Heart right ventricle (tissue), 16 donors: ENCODE results near the gene CDHR3. TPM values are rescaled to one million over a fixed set of nuclear protein-coding genes. Genes with fewer than 3 reads are reported as not detected.

Experiments
- ATAC-seq, 8 donors: fragments of 200-7000 bp; cut with Tn5 transposase; one replicate each; pipeline ENCODE4 v1.9.1; 2020; ENCODE audit warnings: mild to moderate bottlenecking in 8 of 8, moderate library complexity in 8 of 8, moderate number of reproducible peaks in 1 of 8
- DNase-seq, 2 donors: peaks; one replicate each; pipeline ENCODE4 v3.0.0-alpha.2; 2020
- H3K27ac ChIP-seq, 10 donors: fragments of 200-600 bp; sonication (generic) in 2 of 10; one replicate each; pipeline versions ENCODE4 v1.5.0 to v1.8.0; 2020 to 2022; ENCODE audit warnings: mild to moderate bottlenecking in 3 of 10
- H3K27me3 ChIP-seq, 7 donors: fragments of 200-600 bp; one replicate each; pipeline ENCODE4 v1.8.0; 2021 to 2022; ENCODE audit warnings: mild to moderate bottlenecking in 2 of 7
- H3K36me3 ChIP-seq, 9 donors: fragments of 200-600 bp; sonication (generic) in 1 of 9; one replicate each; pipeline versions ENCODE4 v1.5.0 to v1.8.0; 2020 to 2022; ENCODE audit warnings: mild to moderate bottlenecking in 2 of 9
- H3K4me1 ChIP-seq, 9 donors: fragments of 200-600 bp; sonication (generic) in 1 of 9; one replicate each; pipeline versions ENCODE4 v1.5.0 to v1.8.0; 2020 to 2022; ENCODE audit warnings: mild to moderate bottlenecking in 4 of 9
- H3K4me3 ChIP-seq, 10 donors: fragments of 200-600 bp; sonication (generic) in 2 of 10; one replicate each; pipeline versions ENCODE4 v1.5.0 to v1.8.0; 2020 to 2022; ENCODE audit warnings: mild to moderate bottlenecking in 7 of 10, moderate library complexity in 2 of 10
- H3K9me3 ChIP-seq, 11 donors: fragments of 200-600 bp in 10 of 11; sonication (generic) in 2 of 11; one replicate each; pipeline versions ENCODE4 v1.5.0 to v1.8.0; 2013 to 2022; ENCODE audit warnings: mild to moderate bottlenecking in 2 of 11, control low read depth in 1 of 11, moderate library complexity in 1 of 11
- WGBS, 2 donors: extraction: QIAGEN DNeasy Blood & Tissue Kit; methylation state at CpG; one replicate each; pipeline ENCODE4 v1.1.7; 2013; ENCODE audit warnings: inconsistent platforms in 1 of 2; 5-methylcytosine and 5-hydroxymethylcytosine counted together
- intact Hi-C, 10 donors: fragments of 100-400 bp; cut with DNase I; formaldehyde crosslinking; loops; one replicate each; pipeline versions ENCODE4 v1.11.1 to v1.14.2; 2022
- polyA plus RNA-seq, 2 donors: library from polyadenylated mRNA; stranded (reverse); fragments of 200-250 nt; gene quantifications; one replicate each; pipeline ENCODE4 v1.2.3, GENCODE V29; 2013
- total RNA-seq, 10 donors: library from RNA; stranded (reverse); fragmentation: NEBNext Ultra II Directional in 3 of 10; extraction: Animal tissue kit (Norgen Biotek cat#: 25700) in 3 of 10; gene quantifications; one replicate each; pipeline versions ENCODE4 v1.2.1 to v1.2.4, GENCODE V29; 2021 to 2023
- TF ChIP-seq, protein P1 (sequence below), 9 donors: fragments of 200-600 bp; sonication (generic) in 2 of 9; IDR thresholded peaks; one replicate each; pipeline versions ENCODE4 v1.5.0 to v1.8.0; 2021 to 2022; ENCODE audit warnings: antibody characterized with exemption in 9 of 9, mild to moderate bottlenecking in 5 of 9, moderate library complexity in 1 of 9
- donor health status: Arrhythmogenic right ventricular cardiomyopathy.
- donor health status: ischemic (EF 13 %, LVEDD 7.1; RV severe dilation, severe dysfunction).
- donor health status: healthy with polysubstance abuse.
- donor health status: DM: no; HTN: yes; CAD: no.
- donor health status: DM: no; HTN: no; CAD: no.
- donor health status: ischemic (EF 25% LVEDD 6.9; RV normal size, moderate dysfunction).
- donor health status: ischemic (EF 25% LVEDD 5.7; RV mildly dilated, moderate dysfunction).
- donor health status: healthy.
- donor health status: DM: yes; HTN: yes; CAD: no.
- donor health status: Ischemic cardiomyopathy.
- donor health status: ischemic (EF 35%, LVEDD 5.7; RV mildly dilated, moderate dysfunction).
- donor health status: nonischemic (EF 11% LVEDD 7.7; RV severe dilation, severe dysfunction).
- donor health status: DM: yes; HTN: yes; CAD: no.
- donor health status: PGD.
- donor health status: ischemic (EF 29% LVEDD 5.4; RV normal size, mild dysfunction).
- donor health status: nonischemic (EF 23%, LVEDD 6.1; RV moderate dilation, normal function).

CDHR3 gene
- total and polyA plus RNA-seq, 12 donors = 0.59 to 14.2 (median 1.9) TPM

DNA sequence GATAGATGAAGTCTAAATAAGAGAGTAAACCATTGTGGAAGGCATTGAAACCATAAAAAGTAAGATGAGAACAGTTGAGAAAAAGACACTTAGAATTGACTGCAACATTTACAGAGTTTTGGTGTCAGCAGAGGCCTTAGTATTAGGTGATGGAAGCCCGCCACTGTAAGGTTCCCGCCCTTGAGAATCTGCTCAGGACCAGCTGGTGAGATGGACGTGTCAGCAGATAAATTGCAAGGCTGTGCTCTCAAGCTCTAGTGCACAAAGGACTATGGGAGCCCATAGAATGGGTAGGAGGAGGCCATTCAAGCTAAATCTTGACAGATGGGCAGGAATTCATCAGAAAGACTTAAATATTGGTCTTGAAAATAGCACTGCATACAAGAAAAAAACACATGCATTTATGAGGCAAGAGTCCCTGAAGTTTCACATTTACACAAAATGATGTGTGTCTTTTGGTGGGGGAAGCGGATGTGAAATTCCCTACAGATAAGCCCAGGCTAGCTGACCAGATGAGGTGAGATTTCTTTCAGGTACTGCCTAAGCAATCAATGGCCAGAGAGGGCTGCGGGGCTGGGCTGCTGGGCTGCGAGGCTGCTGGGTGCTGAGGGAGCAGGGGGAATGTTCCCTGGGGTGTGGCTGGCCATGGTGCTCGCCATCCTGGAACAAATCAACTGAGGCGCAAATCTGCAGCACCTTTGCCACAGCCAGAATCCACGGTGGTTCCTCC lies 106.6 kb downstream of the CDHR3 start:
- intact Hi-C loops = loop anchor here in 4 of 10 donors (5.0 to 10.0 kb wide), 3 partner anchors 38 to 45 kb away; partner anchors contain the start of gene SYPL1 (in 3 of the 4)
- DNase-seq = no peak
- Histone ChIP-seq H3K4me1 (peaks cover 3 to 82% (median 73%) of the 10 kb centered on the region in 9 donors), H3K36me3 (no peaks in the 10 kb centered on the region), H3K9me3 (no peaks in the 10 kb centered on the region), H3K4me3 (no peak overlapping the region), H3K27me3 (no peaks in the 10 kb centered on the region), H3K27ac (peak overlapping the region in 4 of 10 donors; percentile 42 to 69 (median 46))
- TF ChIP-seq, protein P1, sequence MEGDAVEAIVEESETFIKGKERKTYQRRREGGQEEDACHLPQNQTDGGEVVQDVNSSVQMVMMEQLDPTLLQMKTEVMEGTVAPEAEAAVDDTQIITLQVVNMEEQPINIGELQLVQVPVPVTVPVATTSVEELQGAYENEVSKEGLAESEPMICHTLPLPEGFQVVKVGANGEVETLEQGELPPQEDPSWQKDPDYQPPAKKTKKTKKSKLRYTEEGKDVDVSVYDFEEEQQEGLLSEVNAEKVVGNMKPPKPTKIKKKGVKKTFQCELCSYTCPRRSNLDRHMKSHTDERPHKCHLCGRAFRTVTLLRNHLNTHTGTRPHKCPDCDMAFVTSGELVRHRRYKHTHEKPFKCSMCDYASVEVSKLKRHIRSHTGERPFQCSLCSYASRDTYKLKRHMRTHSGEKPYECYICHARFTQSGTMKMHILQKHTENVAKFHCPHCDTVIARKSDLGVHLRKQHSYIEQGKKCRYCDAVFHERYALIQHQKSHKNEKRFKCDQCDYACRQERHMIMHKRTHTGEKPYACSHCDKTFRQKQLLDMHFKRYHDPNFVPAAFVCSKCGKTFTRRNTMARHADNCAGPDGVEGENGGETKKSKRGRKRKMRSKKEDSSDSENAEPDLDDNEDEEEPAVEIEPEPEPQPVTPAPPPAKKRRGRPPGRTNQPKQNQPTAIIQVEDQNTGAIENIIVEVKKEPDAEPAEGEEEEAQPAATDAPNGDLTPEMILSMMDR (IDR thresholded peaks at IDR 0.05) = no peak
- ATAC-seq = no peak
- 69 to 80% methylated on average over 9 of the region's 9 CpGs for WGBS, 2 donors

DNA sequence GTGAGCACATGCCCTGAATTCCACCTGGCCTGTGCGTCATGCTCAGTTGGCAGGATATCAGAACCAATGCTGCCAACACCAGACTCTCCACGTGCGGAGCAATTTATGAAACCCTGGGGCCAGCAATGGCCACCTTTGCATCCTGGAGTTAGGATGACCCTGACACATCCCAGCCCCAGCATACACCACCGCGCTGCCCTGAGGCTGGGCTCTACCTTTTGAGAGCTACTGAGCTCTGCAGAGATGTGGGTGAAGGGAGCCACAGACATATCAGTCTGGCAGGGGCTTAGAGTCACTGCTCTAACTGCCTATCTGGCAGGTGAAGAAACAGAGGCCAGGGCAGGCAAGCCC lies 107.1 kb downstream of the CDHR3 start:
- no peaks in the 10 kb centered on the region for H3K36me3 ChIP-seq
- H3K9me3 ChIP-seq = no peaks in the 10 kb centered on the region
- intact Hi-C loops = no loop called here
- peak in 4 of 8 donors; percentile 16 to 38 (median 28) for ATAC-seq
- TF ChIP-seq, protein P1 (IDR thresholded peaks at IDR 0.05) = no peak
- peak overlapping the region in 5 of 10 donors; percentile 6 to 85 (median 75) for H3K27ac ChIP-seq
- H3K27me3 ChIP-seq = no peaks in the 10 kb centered on the region
- 64% methylated on average over 5 of the region's 5 CpGs for WGBS, 2 donors
- DNase-seq = no peak
- no peak overlapping the region for H3K4me3 ChIP-seq
- peaks cover 3 to 82% (median 67%) of the 10 kb centered on the region in 9 donors for H3K4me1 ChIP-seq

- H3K27ac ChIP-seq = peak overlapping the region in 9 of 10 donors; percentile 43 to 85 (median 75)
- TF ChIP-seq, protein P1 (IDR thresholded peaks at IDR 0.05) = no peak
- H3K4me3 ChIP-seq = no peak overlapping the region
- 80 to 83% methylated on average over 8 of the region's 8 CpGs for WGBS, 2 donors
- no peaks in the 10 kb centered on the region for H3K27me3 ChIP-seq
- H3K4me1 ChIP-seq = peaks cover 3 to 81% (median 62%) of the 10 kb centered on the region in 9 donors
- DNase-seq = no peak
- no peak for ATAC-seq
- intact Hi-C loops = no loop called here
- H3K36me3 ChIP-seq = no peaks in the 10 kb centered on the region
- H3K9me3 ChIP-seq = no peaks in the 10 kb centered on the region
Measured at GRCh38 chr7:106070567-106071254, 107.6 kb downstream of the CDHR3 start.

DNA sequence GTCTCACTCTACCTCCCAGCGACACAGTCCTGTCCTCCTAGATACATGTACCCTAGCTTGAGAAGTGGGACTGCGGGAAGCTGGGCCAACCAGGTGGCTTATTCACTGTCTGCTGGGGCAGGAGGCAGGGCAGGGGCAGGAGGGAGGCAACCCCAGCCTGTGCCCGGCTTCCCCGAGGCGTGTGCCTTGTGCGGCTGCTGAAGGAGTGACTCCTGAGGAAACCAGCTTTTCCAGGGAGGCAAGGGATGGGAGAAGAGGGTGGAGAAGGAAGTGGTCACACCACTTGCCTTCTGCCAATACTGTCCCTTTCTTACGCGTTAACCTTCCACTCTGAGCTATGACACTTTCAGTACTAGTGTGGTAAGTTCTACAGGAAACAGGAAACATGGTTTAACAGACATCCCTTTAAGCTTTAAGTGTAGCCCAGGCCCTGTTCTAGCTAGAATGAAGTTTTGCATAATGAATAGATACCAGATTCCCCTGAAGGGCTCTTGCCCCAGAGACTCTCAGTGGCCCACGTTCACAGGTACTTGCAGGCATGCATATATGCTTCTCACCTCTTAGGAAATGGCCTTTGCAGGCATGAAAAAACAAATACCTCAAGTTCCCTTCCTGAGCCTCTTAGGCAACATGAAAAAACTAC lies 108.4 kb downstream of the CDHR3 start:
- H3K4me1 ChIP-seq = peaks cover 3 to 81% (median 54%) of the 10 kb centered on the region in 9 donors
- TF ChIP-seq, protein P1 (IDR thresholded peaks at IDR 0.05) = no peak
- ATAC-seq (peak; percentile 54 to 73 (median 62)), DNase-seq (no peak)
- peak overlapping the region; percentile 0 to 85 (median 71) for H3K27ac ChIP-seq
- WGBS, 2 donors = 57 to 68% methylated on average over 9 of the region's 9 CpGs
- no peaks in the 10 kb centered on the region for H3K27me3 ChIP-seq
- H3K36me3 ChIP-seq = no peaks in the 10 kb centered on the region
- H3K9me3 ChIP-seq = no peaks in the 10 kb centered on the region
- intact Hi-C loops = no loop called here
- H3K4me3 ChIP-seq = peak overlapping the region in 1 of 10 donors; percentile 14
